NB4 (cell line): ENCODE results near the gene DPF3.

Experiments used
- CTCF ChIP-seq: IDR thresholded peaks from one replicate; pipeline ENCODE4 v1.5.1; 2012; ENCODE audit warnings: low read depth, low read length
- POLR2A ChIP-seq: IDR thresholded peaks from 2 replicates; pipeline ENCODE4 v1.6.1; 2011; ENCODE audit warnings: mild to moderate bottlenecking; ENCODE audit not compliant: insufficient read length; ENCODE audit errors: extremely low read depth

- no peak for TF ChIP-seq CTCF
- TF ChIP-seq POLR2A = no peak
Observed at GRCh38 chr14:72616811-72617210, 277.1 kb downstream of the DPF3 start.
